Type B pancreatic cell (in vitro differentiated cells): ENCODE measurements around the gene ILKAP. TPM values are rescaled to one million over a fixed set of nuclear protein-coding genes. Genes with fewer than 3 reads are reported as not detected.
"Not testable (repeated sequence)": the region's sequence is repeated elsewhere in the genome, so short reads cannot be mapped to it uniquely, and the experiment has no call there.

Source experiments
- DNase-seq: peaks from one replicate; pipeline ENCODE4 v3.0.0; 2021; ENCODE audit warnings: mixed read lengths; ENCODE audit not compliant: unreplicated experiment; ENCODE audit errors: extremely low spot score
- H3K27ac Mint-ChIP-seq: 2 replicates; pipeline ENCODE4 v1.8.0; 2021; ENCODE audit warnings: mild to moderate bottlenecking, mixed read lengths
- H3K27me3 Mint-ChIP-seq: 2 replicates; pipeline ENCODE4 v1.8.0; 2021; ENCODE audit warnings: mixed read lengths
- H3K36me3 Mint-ChIP-seq: 2 replicates; pipeline ENCODE4 v1.8.0; 2021; ENCODE audit warnings: mixed read lengths
- H3K4me1 Mint-ChIP-seq: one replicate; pipeline ENCODE4 v1.8.0; 2021; ENCODE audit warnings: mixed read lengths; ENCODE audit not compliant: unreplicated experiment
- H3K4me3 Mint-ChIP-seq: 2 replicates; pipeline ENCODE4 v1.8.0; 2021; ENCODE audit warnings: mild to moderate bottlenecking, mixed read lengths
- H3K9me3 Mint-ChIP-seq: 2 replicates; pipeline ENCODE4 v1.8.0; 2021; ENCODE audit warnings: mixed read lengths
- total RNA-seq: library from RNA; stranded (reverse); gene quantifications from 2 replicates; pipeline ENCODE4 v1.2.1, GENCODE V29; 2021; ENCODE audit warnings: low replicate concordance
- TF ChIP-seq, protein P1 (sequence below): fragments of 200-600 bp; sonication (generic); conservative IDR thresholded peaks from 2 replicates; pipeline ENCODE4 v1.5.0; 2021; ENCODE audit warnings: antibody characterized with exemption, mild to moderate bottlenecking

ILKAP gene
- total RNA-seq, 1 donor from 2014 or later: 50.4 TPM

DNA sequence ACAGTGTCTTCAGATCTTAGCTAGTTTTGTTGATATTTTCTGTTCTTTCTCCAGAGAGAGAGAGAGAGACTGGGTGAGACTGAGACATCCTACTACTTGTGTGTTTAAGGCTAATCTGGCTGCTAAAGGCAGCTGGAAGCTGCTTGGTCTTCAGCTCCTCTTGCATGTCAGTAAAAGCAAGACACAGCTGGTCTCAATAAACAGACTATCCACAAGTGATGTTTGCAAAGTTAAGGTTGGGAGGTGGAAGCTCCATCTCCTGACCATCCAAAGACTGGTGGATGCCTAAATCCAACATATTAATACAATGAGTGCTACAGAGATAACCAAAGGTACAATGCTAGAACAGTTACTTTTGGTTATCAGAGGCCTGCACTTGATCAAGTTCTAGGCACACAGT lies 26.9 kb downstream of the ILKAP start:
- H3K27ac Mint-ChIP-seq: no peak overlapping the region
- H3K4me1 Mint-ChIP-seq: no peaks in the 10 kb centered on the region
- no peaks in the 10 kb centered on the region for H3K27me3 Mint-ChIP-seq
- H3K9me3 Mint-ChIP-seq: no peaks in the 10 kb centered on the region
- TF ChIP-seq, protein P1, sequence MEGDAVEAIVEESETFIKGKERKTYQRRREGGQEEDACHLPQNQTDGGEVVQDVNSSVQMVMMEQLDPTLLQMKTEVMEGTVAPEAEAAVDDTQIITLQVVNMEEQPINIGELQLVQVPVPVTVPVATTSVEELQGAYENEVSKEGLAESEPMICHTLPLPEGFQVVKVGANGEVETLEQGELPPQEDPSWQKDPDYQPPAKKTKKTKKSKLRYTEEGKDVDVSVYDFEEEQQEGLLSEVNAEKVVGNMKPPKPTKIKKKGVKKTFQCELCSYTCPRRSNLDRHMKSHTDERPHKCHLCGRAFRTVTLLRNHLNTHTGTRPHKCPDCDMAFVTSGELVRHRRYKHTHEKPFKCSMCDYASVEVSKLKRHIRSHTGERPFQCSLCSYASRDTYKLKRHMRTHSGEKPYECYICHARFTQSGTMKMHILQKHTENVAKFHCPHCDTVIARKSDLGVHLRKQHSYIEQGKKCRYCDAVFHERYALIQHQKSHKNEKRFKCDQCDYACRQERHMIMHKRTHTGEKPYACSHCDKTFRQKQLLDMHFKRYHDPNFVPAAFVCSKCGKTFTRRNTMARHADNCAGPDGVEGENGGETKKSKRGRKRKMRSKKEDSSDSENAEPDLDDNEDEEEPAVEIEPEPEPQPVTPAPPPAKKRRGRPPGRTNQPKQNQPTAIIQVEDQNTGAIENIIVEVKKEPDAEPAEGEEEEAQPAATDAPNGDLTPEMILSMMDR: no peak
- no peak overlapping the region for H3K4me3 Mint-ChIP-seq
- no peak for DNase-seq
- H3K36me3 Mint-ChIP-seq: peaks cover 30% of the 10 kb centered on the region

DNA sequence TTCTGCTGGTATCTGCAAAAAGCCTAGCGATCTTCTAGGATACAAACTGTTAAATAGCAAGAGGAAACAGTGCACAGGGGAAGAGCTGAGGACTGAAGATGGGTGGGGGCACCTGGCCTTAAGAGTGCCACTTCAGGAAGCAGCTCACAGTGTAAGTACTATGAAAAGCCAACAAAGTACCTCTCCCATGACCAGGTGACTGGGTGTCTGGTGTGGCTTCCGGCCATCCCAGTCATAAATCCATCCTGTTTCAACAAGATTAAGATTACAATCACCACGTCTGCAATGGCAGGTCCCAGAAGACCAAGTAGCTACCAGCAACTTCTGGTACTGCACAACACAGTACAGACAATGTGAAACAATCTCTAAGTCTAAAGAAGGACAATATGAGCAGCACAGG lies 28.8 kb downstream of the ILKAP start:
- Mint-ChIP-seq H3K27me3 (no peaks in the 10 kb centered on the region), H3K36me3 (peaks cover 31% of the 10 kb centered on the region), H3K4me3 (no peak overlapping the region), H3K4me1 (no peaks in the 10 kb centered on the region), H3K9me3 (no peaks in the 10 kb centered on the region), H3K27ac (no peak overlapping the region)
- TF ChIP-seq, protein P1: no peak
- DNase-seq: no peak

DNA sequence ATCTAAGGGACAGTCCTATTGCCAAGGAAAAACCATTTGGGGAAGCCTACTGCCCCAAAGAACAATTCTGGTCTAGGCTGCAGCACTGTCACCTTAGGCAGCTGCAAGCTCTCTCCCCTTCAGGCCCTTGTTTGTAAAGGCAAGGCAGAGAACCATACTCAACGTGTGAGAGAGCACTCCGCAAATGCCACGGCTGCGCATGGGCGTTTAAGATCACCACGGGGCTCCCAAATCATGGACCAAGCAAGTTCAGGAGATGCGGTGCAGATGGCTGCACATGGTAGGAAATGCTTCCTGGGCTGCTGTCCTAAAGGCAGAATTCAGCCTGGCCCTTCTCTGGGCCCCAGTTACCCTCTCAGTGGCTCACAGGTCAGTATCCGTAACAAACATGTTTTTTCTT lies 29.2 kb downstream of the ILKAP start:
- no peak overlapping the region for H3K4me3 Mint-ChIP-seq
- H3K4me1 Mint-ChIP-seq: no peaks in the 10 kb centered on the region
- peaks cover 30% of the 10 kb centered on the region for H3K36me3 Mint-ChIP-seq
- TF ChIP-seq, protein P1: no peak
- no peak overlapping the region for H3K27ac Mint-ChIP-seq
- no peaks in the 10 kb centered on the region for H3K9me3 Mint-ChIP-seq
- H3K27me3 Mint-ChIP-seq: no peaks in the 10 kb centered on the region
- no peak for DNase-seq

DNA sequence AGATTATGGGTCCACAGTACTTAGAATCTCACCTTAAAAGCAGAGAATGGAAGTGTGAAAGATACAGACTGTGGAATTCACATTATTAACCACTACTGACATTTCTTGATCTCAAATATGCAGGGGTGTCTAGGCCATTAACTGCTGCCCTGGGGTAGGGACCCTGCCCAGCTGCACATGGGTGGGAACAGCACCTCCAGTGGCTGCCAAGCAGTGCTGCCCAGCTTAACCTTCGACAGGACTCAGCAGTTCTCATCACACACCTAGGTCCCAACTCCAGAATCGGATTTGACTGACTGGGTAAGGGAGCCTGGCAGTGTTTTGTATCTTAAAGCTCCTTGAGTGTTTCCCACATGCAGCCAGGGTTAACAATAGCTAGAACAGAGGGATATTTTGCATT lies 29.8 kb downstream of the ILKAP start:
- Mint-ChIP-seq H3K36me3 (peaks cover 26% of the 10 kb centered on the region), H3K4me1 (no peaks in the 10 kb centered on the region), H3K27ac (no peak overlapping the region), H3K27me3 (no peaks in the 10 kb centered on the region), H3K4me3 (no peak overlapping the region), H3K9me3 (no peaks in the 10 kb centered on the region)
- TF ChIP-seq, protein P1: peak; percentile 52
- no peak for DNase-seq

DNA sequence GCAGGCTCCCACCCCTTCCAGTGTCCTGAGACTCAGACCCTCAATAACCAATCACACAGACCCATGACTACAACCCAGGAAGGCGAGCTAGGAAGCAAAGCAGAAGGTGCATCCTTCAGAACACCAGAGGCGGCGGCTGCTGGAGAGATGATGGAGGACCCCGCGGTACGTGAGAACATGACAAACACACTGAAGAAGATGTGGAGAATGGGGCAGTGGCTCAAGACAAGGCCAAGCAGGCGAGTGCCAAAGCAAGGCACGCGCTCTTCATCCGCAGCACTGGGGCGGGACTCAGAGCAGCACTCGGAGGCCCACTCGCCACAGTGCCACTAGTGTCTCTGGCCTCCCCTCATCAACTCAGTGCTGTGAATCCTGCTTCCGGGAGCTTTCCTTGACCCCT lies 31.1 kb downstream of the ILKAP start:
- DNase-seq: no peak
- TF ChIP-seq, protein P1: no peak
- Mint-ChIP-seq H3K36me3 (peaks cover 24% of the 10 kb centered on the region), H3K4me3 (no peak overlapping the region), H3K4me1 (no peaks in the 10 kb centered on the region), H3K27me3 (no peaks in the 10 kb centered on the region), H3K9me3 (no peaks in the 10 kb centered on the region), H3K27ac (no peak overlapping the region)

DNA sequence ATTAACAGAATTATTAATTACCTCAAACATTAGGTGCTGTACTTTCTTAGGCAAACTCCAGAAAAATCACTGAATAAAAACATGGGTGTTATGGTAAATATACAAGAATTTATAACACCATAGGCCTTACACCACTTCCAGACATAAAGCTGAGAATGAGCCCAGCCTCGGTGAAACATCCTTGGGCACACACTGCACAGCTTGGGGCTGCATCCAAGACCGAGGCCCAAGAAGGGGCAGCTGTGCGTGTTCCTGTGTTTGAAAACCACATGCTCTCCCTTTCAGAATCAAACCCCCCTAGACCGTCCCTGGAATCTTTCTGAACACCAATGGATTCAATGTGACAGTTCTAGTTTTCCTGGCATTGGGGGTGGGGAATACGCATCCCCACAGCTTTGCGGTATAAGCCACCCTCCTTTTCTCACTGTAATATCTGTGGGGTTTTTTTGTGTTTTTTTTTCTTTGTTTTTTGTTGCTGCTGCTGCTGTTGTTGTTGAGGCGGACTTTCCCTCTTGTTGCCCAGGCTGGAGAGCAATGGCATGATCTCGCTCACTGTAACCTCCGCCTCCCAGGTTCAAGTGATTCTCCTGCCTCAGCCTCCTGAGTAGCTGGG lies 31.8 kb downstream of the ILKAP start:
- Mint-ChIP-seq H3K9me3 (no peaks in the 10 kb centered on the region), H3K36me3 (peaks cover 17% of the 10 kb centered on the region), H3K27ac (no peak overlapping the region), H3K27me3 (no peaks in the 10 kb centered on the region), H3K4me1 (no peaks in the 10 kb centered on the region), H3K4me3 (no peak overlapping the region)
- DNase-seq: no peak
- TF ChIP-seq, protein P1: no peak

DNA sequence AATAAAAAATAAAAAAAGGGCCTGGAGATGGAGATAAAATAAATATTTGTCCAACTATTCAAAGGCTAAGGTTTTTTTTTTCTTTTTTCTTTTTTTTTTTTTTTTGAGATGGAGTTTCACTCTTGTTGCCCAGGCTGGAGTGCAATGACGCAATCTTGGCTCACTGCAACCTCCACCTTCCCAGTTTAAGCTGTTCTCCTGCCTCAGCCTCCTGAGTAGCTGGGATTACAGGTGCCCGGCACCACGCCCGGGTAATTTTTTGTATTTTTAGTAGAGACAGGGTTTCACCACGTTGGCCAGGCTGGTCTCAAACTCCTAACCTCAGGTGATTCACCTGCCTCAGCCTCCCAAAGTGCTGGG lies 32.4 kb downstream of the ILKAP start:
- H3K4me3 Mint-ChIP-seq, H3K4me1 Mint-ChIP-seq, H3K9me3 Mint-ChIP-seq, H3K27me3 Mint-ChIP-seq, H3K27ac Mint-ChIP-seq, DNase-seq: not testable (repeated sequence)
- H3K36me3 Mint-ChIP-seq: peaks cover 13% of the 10 kb centered on the region
